KOPT-K1 (cell line): ENCODE results near the gene DNLZ.

ENCODE experiments used
- H3K27ac ChIP-seq: fragments of 200-600 bp; sonication (generic); 2 replicates; pipeline ENCODE4 v1.5.1; 2016; ENCODE audit warnings: antibody characterized with exemption, mild to moderate bottlenecking, low read depth, low read length; ENCODE audit not compliant: poor library complexity, severe bottlenecking
- H3K36me3 ChIP-seq: fragments of 200-600 bp; sonication (generic); 2 replicates; pipeline ENCODE4 v1.5.1; 2017; ENCODE audit warnings: antibody characterized with exemption, mild to moderate bottlenecking, low read length, moderate library complexity; ENCODE audit not compliant: insufficient read depth
- H3K9me3 ChIP-seq: fragments of 200-600 bp; sonication (generic); 2 replicates; pipeline ENCODE4 v1.5.1; 2017; ENCODE audit warnings: antibody characterized with exemption, low read length, mild to moderate bottlenecking; ENCODE audit not compliant: insufficient read depth, poor library complexity, severe bottlenecking

DNLZ gene

GRCh38 chr9:136312436-136312835 lies 51.1 kb downstream of the DNLZ start:
- H3K9me3 ChIP-seq, result peaks cover 26% of the 10 kb centered on the region
- H3K36me3 ChIP-seq, result no peaks in the 10 kb centered on the region
- no peak overlapping the region for H3K27ac ChIP-seq

- Histone ChIP-seq H3K36me3 (no peaks in the 10 kb centered on the region), H3K9me3 (peaks cover 26% of the 10 kb centered on the region), H3K27ac (no peak overlapping the region)
Observed at GRCh38 chr9:136312009-136312375, 51.6 kb downstream of the DNLZ start.

GRCh38 chr9:136311051-136312008 lies 52.2 kb downstream of the DNLZ start:
- Histone ChIP-seq H3K9me3 (peaks cover 22% of the 10 kb centered on the region), H3K27ac (no peak overlapping the region), H3K36me3 (no peaks in the 10 kb centered on the region)

GRCh38 chr9:136310273-136311030 lies 53.1 kb downstream of the DNLZ start:
- Histone ChIP-seq H3K9me3 (peaks cover 13% of the 10 kb centered on the region), H3K27ac (no peak overlapping the region), H3K36me3 (no peaks in the 10 kb centered on the region)

- H3K27ac ChIP-seq, result no peak overlapping the region
- H3K36me3 ChIP-seq, result no peaks in the 10 kb centered on the region
- peaks cover 7% of the 10 kb centered on the region for H3K9me3 ChIP-seq
Observed at GRCh38 chr9:136309806-136310220, 53.7 kb downstream of the DNLZ start.
